Naive B cell (primary cell): ENCODE results near the gene ADORA2A. TPM values are rescaled to one million over a fixed set of nuclear protein-coding genes. Genes with fewer than 3 reads are reported as not detected.
A peak's percentile ranks its signal among the peaks of the same experiment; 100 is the strongest.

Experiments
- ATAC-seq, 2 donors: fragments of 150-1000 bp; cut with Tn5 transposase; 2 replicates each; pipeline ENCODE4 v1.10.0; 2021; ENCODE audit warnings: low read depth in 2 of 2, mild to moderate bottlenecking in 2 of 2, moderate library complexity in 2 of 2
- DNase-seq: peaks from one replicate; pipeline ENCODE4 v3.0.0; 2022
- H3K27ac Mint-ChIP-seq, 6 donors: one replicate each; pipeline ENCODE4 v1.8.0; 2020 to 2022; ENCODE audit warnings: mild to moderate bottlenecking in 6 of 6, mixed read lengths in 6 of 6, moderate library complexity in 5 of 6, inconsistent platforms in 2 of 6
- H3K27me3 Mint-ChIP-seq, 3 donors: one replicate each; pipeline ENCODE4 v1.8.0; 2021 to 2022; ENCODE audit warnings: mixed read lengths in 3 of 3, mild to moderate bottlenecking in 1 of 3
- H3K36me3 Mint-ChIP-seq, 2 donors: one replicate each; pipeline ENCODE4 v1.8.0; 2020 to 2022; ENCODE audit warnings: mixed read lengths in 2 of 2, inconsistent platforms in 1 of 2, mild to moderate bottlenecking in 1 of 2
- H3K4me1 Mint-ChIP-seq, 3 donors: one replicate each; pipeline ENCODE4 v1.8.0; 2020 to 2022; ENCODE audit warnings: mixed read lengths in 3 of 3, inconsistent platforms in 1 of 3, mild to moderate bottlenecking in 1 of 3, moderate library complexity in 1 of 3
- H3K4me3 Mint-ChIP-seq, 8 donors: one replicate each; pipeline ENCODE4 v1.8.0; 2020 to 2022; ENCODE audit warnings: mild to moderate bottlenecking in 8 of 8, mixed read lengths in 8 of 8, moderate library complexity in 8 of 8, inconsistent platforms in 2 of 8
- H3K9me3 Mint-ChIP-seq, 7 donors: one replicate each; pipeline ENCODE4 v1.8.0; 2020 to 2022; ENCODE audit warnings: mixed read lengths in 7 of 7, mild to moderate bottlenecking in 5 of 7, inconsistent platforms in 2 of 7, moderate library complexity in 1 of 7
- polyA plus RNA-seq, 6 donors: library from polyadenylated mRNA; unstranded; fragments of 300-500 nt; fragmentation: Illumina TruSeq; gene quantifications; one replicate each; pipeline ENCODE4 v1.2.3, GENCODE V29; 2021; ENCODE audit warnings: low read depth in 6 of 6

Gene ADORA2A
- polyA plus RNA-seq, 6 donors from 2014 or later, result 43.9 to 79.9 (median 52.5) TPM

GRCh38 chr22:24407278-24407665 is 20.1 kb upstream of the ADORA2A start:
- peaks cover 0 to 8% (median 6%) of the 10 kb centered on the region in 3 donors for H3K4me1 Mint-ChIP-seq
- H3K27ac Mint-ChIP-seq, result peak overlapping the region in 2 of 6 donors; percentile 59 to 69
- ATAC-seq, result no peak
- no peak overlapping the region for H3K4me3 Mint-ChIP-seq
- DNase-seq, result no peak
- H3K27me3 Mint-ChIP-seq, result no peaks in the 10 kb centered on the region
- H3K9me3 Mint-ChIP-seq, result no peaks in the 10 kb centered on the region
- peaks cover 0 to 12% of the 10 kb centered on the region in 2 donors for H3K36me3 Mint-ChIP-seq

GRCh38 chr22:24407884-24408283 is 19.5 kb upstream of the ADORA2A start:
- Mint-ChIP-seq H3K4me1 (peaks cover 0 to 6% (median 6%) of the 10 kb centered on the region in 3 donors), H3K27me3 (no peaks in the 10 kb centered on the region), H3K36me3 (peaks cover 0 to 12% of the 10 kb centered on the region in 2 donors), H3K27ac (peak overlapping the region in 1 of 6 donors; percentile 9), H3K9me3 (no peaks in the 10 kb centered on the region), H3K4me3 (no peak overlapping the region)
- DNase-seq, result no peak
- ATAC-seq, result no peak

GRCh38 chr22:24408630-24409029 is 18.8 kb upstream of the ADORA2A start:
- Mint-ChIP-seq H3K4me3 (no peak overlapping the region), H3K36me3 (peaks cover 0 to 12% of the 10 kb centered on the region in 2 donors), H3K27me3 (no peaks in the 10 kb centered on the region), H3K27ac (no peak overlapping the region), H3K9me3 (no peaks in the 10 kb centered on the region), H3K4me1 (peaks cover 0 to 6% (median 6%) of the 10 kb centered on the region in 3 donors)
- ATAC-seq (no peak), DNase-seq (no peak)

- H3K4me1 Mint-ChIP-seq, result peaks cover 0 to 6% (median 0%) of the 10 kb centered on the region in 3 donors
- H3K27ac Mint-ChIP-seq, result no peak overlapping the region
- DNase-seq (no peak), ATAC-seq (no peak)
- no peak overlapping the region for H3K4me3 Mint-ChIP-seq
- no peaks in the 10 kb centered on the region for H3K27me3 Mint-ChIP-seq
- H3K36me3 Mint-ChIP-seq, result peaks cover 0 to 2% of the 10 kb centered on the region in 2 donors
- no peaks in the 10 kb centered on the region for H3K9me3 Mint-ChIP-seq
Observed at GRCh38 chr22:24409707-24410106, 17.7 kb upstream of the ADORA2A start.

- peak overlapping the region in 1 of 8 donors; percentile 15 for H3K4me3 Mint-ChIP-seq
- ATAC-seq (no peak), DNase-seq (no peak)
- peaks cover 0 to 6% (median 0%) of the 10 kb centered on the region in 3 donors for H3K4me1 Mint-ChIP-seq
- H3K27me3 Mint-ChIP-seq, result no peaks in the 10 kb centered on the region
- H3K36me3 Mint-ChIP-seq, result no peaks in the 10 kb centered on the region
- peak overlapping the region in 3 of 6 donors; percentile 30 to 67 (median 52) for H3K27ac Mint-ChIP-seq
- no peaks in the 10 kb centered on the region for H3K9me3 Mint-ChIP-seq
Observed at GRCh38 chr22:24410110-24410856, 17.1 kb upstream of the ADORA2A start.

- H3K4me1 Mint-ChIP-seq, result peaks cover 0 to 6% (median 0%) of the 10 kb centered on the region in 3 donors
Observed at GRCh38 chr22:24411256-24412004, 16.0 kb upstream of the ADORA2A start.

GRCh38 chr22:24412274-24412673 is 15.1 kb upstream of the ADORA2A start:
- Mint-ChIP-seq H3K9me3 (no peaks in the 10 kb centered on the region), H3K4me1 (peaks cover 0 to 3% (median 0%) of the 10 kb centered on the region in 3 donors), H3K27me3 (no peaks in the 10 kb centered on the region), H3K27ac (peak overlapping the region in 1 of 6 donors; percentile 15), H3K36me3 (no peaks in the 10 kb centered on the region), H3K4me3 (no peak overlapping the region)
- no peak for DNase-seq
- no peak for ATAC-seq

More at GRCh38 chr22:24411256-24412004, 16.0 kb upstream of the ADORA2A start:
- DNase-seq (no peak), ATAC-seq (no peak)
- Mint-ChIP-seq H3K4me3 (no peak overlapping the region), H3K36me3 (no peaks in the 10 kb centered on the region), H3K27ac (peak overlapping the region in 2 of 6 donors; percentile 18 to 24), H3K9me3 (no peaks in the 10 kb centered on the region), H3K27me3 (no peaks in the 10 kb centered on the region)

- Mint-ChIP-seq H3K4me3 (no peak overlapping the region), H3K36me3 (no peaks in the 10 kb centered on the region), H3K27me3 (no peaks in the 10 kb centered on the region), H3K9me3 (no peaks in the 10 kb centered on the region), H3K27ac (no peak overlapping the region), H3K4me1 (no peaks in the 10 kb centered on the region)
- DNase-seq, result no peak
- ATAC-seq, result no peak
Observed at GRCh38 chr22:24413271-24413670, 14.1 kb upstream of the ADORA2A start.

- Mint-ChIP-seq H3K4me3 (no peak overlapping the region), H3K9me3 (no peaks in the 10 kb centered on the region), H3K27ac (peak overlapping the region in 2 of 6 donors; percentile 36 to 42), H3K27me3 (no peaks in the 10 kb centered on the region), H3K36me3 (no peaks in the 10 kb centered on the region), H3K4me1 (no peaks in the 10 kb centered on the region)
- DNase-seq, result no peak
- no peak for ATAC-seq
Observed at GRCh38 chr22:24413736-24414385, 13.5 kb upstream of the ADORA2A start.

GRCh38 chr22:24414523-24414922 is 12.9 kb upstream of the ADORA2A start:
- no peaks in the 10 kb centered on the region for H3K9me3 Mint-ChIP-seq

GRCh38 chr22:24414984-24415945 is 12.1 kb upstream of the ADORA2A start:
- Mint-ChIP-seq H3K4me1 (peaks cover 0 to 3% (median 0%) of the 10 kb centered on the region in 3 donors), H3K36me3 (no peaks in the 10 kb centered on the region), H3K4me3 (no peak overlapping the region), H3K9me3 (no peaks in the 10 kb centered on the region), H3K27ac (peak overlapping the region in 1 of 6 donors; percentile 78), H3K27me3 (no peaks in the 10 kb centered on the region)
- DNase-seq (no peak), ATAC-seq (no peak)

More at GRCh38 chr22:24414523-24414922, 12.9 kb upstream of the ADORA2A start:
- DNase-seq, result no peak
- no peaks in the 10 kb centered on the region for H3K36me3 Mint-ChIP-seq
- H3K27me3 Mint-ChIP-seq, result no peaks in the 10 kb centered on the region
- peak overlapping the region in 1 of 8 donors; percentile 41 for H3K4me3 Mint-ChIP-seq
- H3K4me1 Mint-ChIP-seq, result peaks cover 0 to 2% (median 0%) of the 10 kb centered on the region in 3 donors
- ATAC-seq, result no peak
- H3K27ac Mint-ChIP-seq, result no peak overlapping the region

GRCh38 chr22:24416095-24416494 is 11.3 kb upstream of the ADORA2A start:
- DNase-seq (no peak), ATAC-seq (no peak)
- Mint-ChIP-seq H3K27ac (peak overlapping the region in 1 of 6 donors; percentile 51), H3K4me1 (peaks cover 0 to 3% (median under 1%) of the 10 kb centered on the region in 3 donors), H3K36me3 (no peaks in the 10 kb centered on the region), H3K4me3 (no peak overlapping the region), H3K27me3 (no peaks in the 10 kb centered on the region), H3K9me3 (no peaks in the 10 kb centered on the region)
